OCI-LY7 (cell line): ENCODE results near the gene RPRD1A. TPM values are rescaled to one million over a fixed set of nuclear protein-coding genes. Genes with fewer than 3 reads are reported as not detected.
"Not testable (repeated sequence)": the region's sequence is repeated elsewhere in the genome, so short reads cannot be mapped to it uniquely, and the experiment has no call there.

Source experiments
- BruUV-seq: library from RNA; stranded (reverse); fragments of 400-500 nt; replicated peaks from 2 replicates; lab custom pipeline; 2021; lab: Mats Ljungman, UMichigan
- CTCF ChIA-PET: fragments of 300-600 bp; sonication (Branson Sonifier 250); formaldehyde crosslinking; loops from one replicate; lab custom pipeline; 2022; ENCODE audit warnings: antibody characterized with exemption; ENCODE audit not compliant: unreplicated experiment; lab: Charles Lee
- POLR2A ChIA-PET: fragments of 300-600 bp; sonication (Branson Sonifier 250); formaldehyde crosslinking; loops from one replicate; lab custom pipeline; 2022; ENCODE audit warnings: antibody characterized with exemption; lab: Charles Lee
- DNase-seq: peaks from one replicate; pipeline ENCODE4 v3.0.0-alpha.2; 2015; ENCODE audit warnings: low spot score
- H2AFZ ChIP-seq: fragments of 200-600 bp; sonication (generic), shearing (Covaris generic); 2 replicates; pipeline ENCODE4 v1.6.1; 2014; ENCODE audit warnings: mild to moderate bottlenecking, antibody characterized with exemption, low read length, moderate library complexity
- H3K27ac ChIP-seq: fragments of 200-600 bp; sonication (generic); 2 replicates; pipeline ENCODE4 v1.5.1; 2014; ENCODE audit warnings: mixed run types, low read depth, mild to moderate bottlenecking, moderate library complexity, low read length, inconsistent platforms; ENCODE audit not compliant: poor library complexity, severe bottlenecking
- H3K36me3 ChIP-seq: fragments of 200-600 bp; sonication (generic); 2 replicates; pipeline ENCODE4 v1.6.1; 2014; ENCODE audit warnings: mild to moderate bottlenecking, antibody characterized with exemption, low read length, moderate library complexity, mixed read lengths; ENCODE audit not compliant: insufficient read depth
- H3K4me1 ChIP-seq: fragments of 200-600 bp; sonication (generic); 2 replicates; pipeline ENCODE4 v1.5.1; 2014; ENCODE audit warnings: mild to moderate bottlenecking, low read length; ENCODE audit not compliant: insufficient read depth, poor library complexity, severe bottlenecking
- H3K4me2 ChIP-seq: fragments of 200-600 bp; sonication (generic); 2 replicates; pipeline ENCODE4 v1.6.1; 2014; ENCODE audit warnings: mild to moderate bottlenecking, low read length
- H3K4me3 ChIP-seq: fragments of 200-600 bp; sonication (generic); 2 replicates; pipeline ENCODE4 v1.5.1; 2014; ENCODE audit warnings: mild to moderate bottlenecking, low read depth, low read length; ENCODE audit not compliant: poor library complexity, severe bottlenecking
- H3K79me2 ChIP-seq: fragments of 200-600 bp; sonication (generic); 2 replicates; pipeline ENCODE4 v1.6.1; 2016; ENCODE audit warnings: low read depth, mild to moderate bottlenecking, low read length, moderate library complexity, mixed read lengths; ENCODE audit not compliant: insufficient read depth
- H3K9me2 ChIP-seq: fragments of 200-600 bp; sonication (generic); 2 replicates; pipeline ENCODE4 v1.6.1; 2016; ENCODE audit warnings: mild to moderate bottlenecking, low read length, mixed read lengths; ENCODE audit not compliant: insufficient read depth
- H3K9me3 ChIP-seq: fragments of 200-600 bp; sonication (generic); 2 replicates; pipeline ENCODE4 v1.6.1; 2014; ENCODE audit warnings: mild to moderate bottlenecking, mixed run types, low read length, mixed read lengths
- H4K20me1 ChIP-seq: fragments of 200-600 bp; sonication (generic); 2 replicates; pipeline ENCODE4 v1.6.1; 2014; ENCODE audit warnings: mild to moderate bottlenecking, antibody characterized with exemption, low read length, moderate library complexity, mixed read lengths; ENCODE audit not compliant: insufficient read depth
- EZH2phosphoT487 ChIP-seq: fragments of 200-600 bp; sonication (generic); IDR thresholded peaks from 2 replicates; pipeline ENCODE4 v1.6.1; 2018; ENCODE audit warnings: low read depth, borderline replicate concordance, mild to moderate bottlenecking, mixed run types, antibody characterized with exemption, low read length, moderate library complexity, mixed read lengths
- intact Hi-C: fragments of 100-400 bp; cut with micrococcal nuclease; formaldehyde crosslinking; loops from one replicate; pipeline ENCODE4 v1.10.0; 2022; ENCODE audit not compliant: unreplicated experiment
- total RNA-seq, 2 experiments: library from RNA; depleted of rRNA in 1 of 2; stranded (reverse); fragments of >200 nt in 1 of 2; shearing (Covaris generic) in 1 of 2; gene quantifications; 2 replicates each; pipeline ENCODE4 v1.2.3, GENCODE V29; 2014 to 2022
- TF ChIP-seq, protein P1 (sequence below): fragments of 200-600 bp; sonication (generic); conservative IDR thresholded peaks from 2 replicates; pipeline ENCODE4 v1.5.1; 2014; ENCODE audit warnings: mild to moderate bottlenecking, antibody characterized with exemption, low read length, moderate library complexity, mixed read lengths

RPRD1A gene
- total RNA-seq, 2 experiments from 2014 or later = 37.9 to 45.4 TPM

DNA sequence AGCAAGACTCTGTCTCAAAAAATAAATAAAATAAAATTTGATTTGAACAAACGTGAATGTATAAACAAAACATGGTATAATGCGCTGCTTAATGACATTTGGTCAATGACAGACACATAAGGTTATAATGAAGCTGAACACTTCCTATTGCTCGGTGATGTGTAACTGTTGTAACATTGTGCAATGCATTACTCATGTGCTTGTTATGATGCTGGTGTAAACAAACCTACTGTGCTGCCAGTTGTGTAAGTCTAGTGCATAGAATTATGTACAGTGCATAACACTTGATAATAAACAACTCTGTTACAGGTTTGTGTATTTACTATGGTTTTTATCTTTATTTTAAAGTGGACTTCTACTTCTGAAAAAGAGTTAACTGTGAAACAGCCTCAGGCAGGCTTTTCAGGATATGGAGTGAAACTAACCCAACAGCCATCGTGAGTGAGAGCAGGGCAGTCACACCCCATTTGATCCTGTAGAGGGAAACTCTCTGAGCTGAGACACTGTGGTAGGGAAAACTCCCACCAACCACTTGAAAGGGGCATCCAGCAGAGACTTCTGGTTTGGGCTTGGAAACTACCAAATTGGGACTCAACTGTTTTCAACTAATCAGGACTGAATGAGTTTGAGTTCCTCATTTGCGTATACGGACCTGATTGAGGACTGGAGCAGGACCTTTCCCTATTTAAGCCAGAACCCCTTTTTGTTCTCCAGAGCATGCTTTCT is 8.7 kb upstream of the RPRD1A start:
- Histone ChIP-seq H3K4me3 (no peak overlapping the region), H3K9me2 (no peaks in the 10 kb centered on the region), H3K79me2 (no peaks in the 10 kb centered on the region), H3K4me2 (no peak overlapping the region), H4K20me1 (no peaks in the 10 kb centered on the region), H3K36me3 (no peaks in the 10 kb centered on the region), H3K4me1 (no peaks in the 10 kb centered on the region), H2AFZ (no peak overlapping the region), H3K27ac (no peak overlapping the region), H3K9me3 (no peaks in the 10 kb centered on the region)
- POLR2A ChIA-PET = no interaction called here
- intact Hi-C loops = no loop called here
- DNase-seq = no peak
- CTCF ChIA-PET = no interaction called here
- BruUV-seq = no TSS peak
- TF ChIP-seq, protein P1, sequence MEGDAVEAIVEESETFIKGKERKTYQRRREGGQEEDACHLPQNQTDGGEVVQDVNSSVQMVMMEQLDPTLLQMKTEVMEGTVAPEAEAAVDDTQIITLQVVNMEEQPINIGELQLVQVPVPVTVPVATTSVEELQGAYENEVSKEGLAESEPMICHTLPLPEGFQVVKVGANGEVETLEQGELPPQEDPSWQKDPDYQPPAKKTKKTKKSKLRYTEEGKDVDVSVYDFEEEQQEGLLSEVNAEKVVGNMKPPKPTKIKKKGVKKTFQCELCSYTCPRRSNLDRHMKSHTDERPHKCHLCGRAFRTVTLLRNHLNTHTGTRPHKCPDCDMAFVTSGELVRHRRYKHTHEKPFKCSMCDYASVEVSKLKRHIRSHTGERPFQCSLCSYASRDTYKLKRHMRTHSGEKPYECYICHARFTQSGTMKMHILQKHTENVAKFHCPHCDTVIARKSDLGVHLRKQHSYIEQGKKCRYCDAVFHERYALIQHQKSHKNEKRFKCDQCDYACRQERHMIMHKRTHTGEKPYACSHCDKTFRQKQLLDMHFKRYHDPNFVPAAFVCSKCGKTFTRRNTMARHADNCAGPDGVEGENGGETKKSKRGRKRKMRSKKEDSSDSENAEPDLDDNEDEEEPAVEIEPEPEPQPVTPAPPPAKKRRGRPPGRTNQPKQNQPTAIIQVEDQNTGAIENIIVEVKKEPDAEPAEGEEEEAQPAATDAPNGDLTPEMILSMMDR = no peak
- no peak for TF ChIP-seq EZH2phosphoT487

DNA sequence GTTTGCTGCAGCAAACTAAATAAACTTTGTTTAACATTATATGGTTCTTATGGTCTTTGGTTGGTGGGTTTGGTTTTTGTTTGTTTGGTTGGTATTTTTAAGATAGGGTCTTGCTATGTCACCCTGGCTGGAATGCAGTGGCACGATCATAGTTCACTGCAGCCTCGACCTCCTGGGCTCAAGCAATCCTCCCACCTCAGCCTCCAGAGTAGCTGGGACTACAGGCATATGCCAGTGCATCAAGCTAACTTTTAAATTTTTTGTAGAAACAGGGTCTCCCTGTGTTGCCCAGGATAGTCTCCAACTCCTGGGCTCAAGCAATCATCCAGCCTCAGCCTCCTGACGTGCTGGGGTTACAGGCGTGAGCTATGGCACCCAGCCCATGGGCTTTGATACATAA is 7.1 kb upstream of the RPRD1A start:
- Histone ChIP-seq H3K4me1 (no peaks in the 10 kb centered on the region), H3K79me2 (no peaks in the 10 kb centered on the region), H3K27ac (no peak overlapping the region), H3K9me2 (no peaks in the 10 kb centered on the region), H3K4me2 (no peak overlapping the region), H2AFZ (no peak overlapping the region), H3K36me3 (no peaks in the 10 kb centered on the region), H4K20me1 (no peaks in the 10 kb centered on the region), H3K9me3 (no peaks in the 10 kb centered on the region), H3K4me3 (no peak overlapping the region)
- BruUV-seq = no TSS peak
- no peak for DNase-seq
- POLR2A ChIA-PET = interaction anchor here (0.9 kb wide), 1 partner anchor 39 kb away, joined by 4 read pairs; no protein-coding TSS in a partner anchor
- intact Hi-C loops = no loop called here
- TF ChIP-seq, protein P1 = no peak
- no peak for TF ChIP-seq EZH2phosphoT487
- CTCF ChIA-PET = no interaction called here

DNA sequence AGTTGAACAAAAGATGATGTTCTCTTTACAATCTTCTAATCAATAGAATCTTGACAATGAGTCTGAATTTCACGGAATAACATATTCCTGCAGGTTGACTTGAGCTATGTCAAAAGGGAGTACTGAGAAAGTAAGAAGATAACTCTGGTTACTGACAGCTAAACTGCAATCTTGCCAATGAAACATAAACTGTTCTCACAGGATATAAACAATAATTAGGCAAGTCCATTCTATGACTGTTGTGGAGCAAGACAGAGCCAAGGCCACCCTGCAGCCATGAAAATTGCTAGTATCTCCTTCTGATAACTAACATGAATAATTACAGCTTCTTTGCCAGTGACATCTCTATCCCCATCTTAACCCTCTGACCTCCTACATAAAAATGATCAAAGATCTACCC is 6.3 kb upstream of the RPRD1A start:
- intact Hi-C loops = no loop called here
- POLR2A ChIA-PET = interaction anchor here (0.6 to 0.9 kb wide), 3 partner anchors 40 to 173 kb away, joined by 3 to 7 read pairs (median 4); partner anchors contain the start of gene ELP2
- Histone ChIP-seq H3K79me2 (no peaks in the 10 kb centered on the region), H3K4me2 (no peak overlapping the region), H2AFZ (no peak overlapping the region), H3K4me3 (no peak overlapping the region), H4K20me1 (no peaks in the 10 kb centered on the region), H3K27ac (no peak overlapping the region), H3K36me3 (no peaks in the 10 kb centered on the region), H3K9me2 (no peaks in the 10 kb centered on the region), H3K4me1 (no peaks in the 10 kb centered on the region), H3K9me3 (no peaks in the 10 kb centered on the region)
- CTCF ChIA-PET = no interaction called here
- BruUV-seq = no TSS peak
- no peak for DNase-seq
- no peak for TF ChIP-seq EZH2phosphoT487
- TF ChIP-seq, protein P1 = no peak

DNA sequence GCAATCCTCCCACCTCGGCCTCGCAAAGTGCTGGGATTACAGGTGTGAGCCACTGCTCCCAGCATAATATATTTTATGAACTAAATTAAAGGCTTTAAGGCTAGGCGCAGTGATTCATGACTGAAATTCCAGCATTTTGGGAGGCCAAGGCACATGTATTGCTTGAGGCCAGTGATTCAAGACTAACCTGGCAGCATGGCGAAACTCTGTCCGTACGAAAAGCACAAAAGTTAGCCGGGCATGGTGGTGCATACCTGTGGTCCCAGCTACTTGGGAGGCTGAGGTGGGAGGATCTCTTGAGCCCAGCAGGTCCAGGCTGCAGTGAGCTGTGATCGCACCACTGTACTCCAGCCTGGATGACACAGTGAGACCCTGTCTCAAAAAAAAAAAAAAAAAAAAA is 5.0 kb upstream of the RPRD1A start:
- H3K27ac ChIP-seq, DNase-seq, H3K9me3 ChIP-seq, H3K9me2 ChIP-seq, H2AFZ ChIP-seq, BruUV-seq, POLR2A ChIA-PET, H3K4me2 ChIP-seq, H3K4me1 ChIP-seq, H4K20me1 ChIP-seq, H3K36me3 ChIP-seq, H3K79me2 ChIP-seq, H3K4me3 ChIP-seq, CTCF ChIA-PET, intact Hi-C loops: not testable (repeated sequence)
